Measurements from ENCODE around the gene MINDY4B.

The MINDY4B gene

DNA sequence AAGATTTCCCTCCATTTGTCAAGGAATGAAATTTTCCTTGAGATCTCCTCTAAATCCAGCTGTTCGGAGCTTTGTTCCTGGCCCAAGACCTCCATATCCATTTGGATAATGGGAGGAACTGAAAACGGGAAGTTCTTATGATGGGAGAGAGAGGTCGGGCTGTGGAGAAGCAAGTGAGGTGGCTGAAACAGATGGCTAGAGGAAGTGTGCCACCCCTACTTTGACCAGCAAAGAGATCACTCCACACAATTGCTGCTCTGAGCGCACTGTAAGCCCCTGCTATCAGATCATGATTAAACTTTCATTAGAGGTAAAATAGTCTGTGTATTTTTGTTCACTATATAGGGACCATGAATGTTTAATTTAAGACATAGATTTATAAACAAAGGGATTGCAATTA, at the start of gene MINDY4B:
Gene MINDY4B (minus strand): TSS at position 101 of the 400 bp plus-strand sequence. CDS start 0 bp downstream, at position 101.
- H3F3A ChIP-seq (ENCODE audit: insufficient read depth, low read length) = no peaks in the 10 kb centered on the region
- TF ChIP-seq, protein P1, sequence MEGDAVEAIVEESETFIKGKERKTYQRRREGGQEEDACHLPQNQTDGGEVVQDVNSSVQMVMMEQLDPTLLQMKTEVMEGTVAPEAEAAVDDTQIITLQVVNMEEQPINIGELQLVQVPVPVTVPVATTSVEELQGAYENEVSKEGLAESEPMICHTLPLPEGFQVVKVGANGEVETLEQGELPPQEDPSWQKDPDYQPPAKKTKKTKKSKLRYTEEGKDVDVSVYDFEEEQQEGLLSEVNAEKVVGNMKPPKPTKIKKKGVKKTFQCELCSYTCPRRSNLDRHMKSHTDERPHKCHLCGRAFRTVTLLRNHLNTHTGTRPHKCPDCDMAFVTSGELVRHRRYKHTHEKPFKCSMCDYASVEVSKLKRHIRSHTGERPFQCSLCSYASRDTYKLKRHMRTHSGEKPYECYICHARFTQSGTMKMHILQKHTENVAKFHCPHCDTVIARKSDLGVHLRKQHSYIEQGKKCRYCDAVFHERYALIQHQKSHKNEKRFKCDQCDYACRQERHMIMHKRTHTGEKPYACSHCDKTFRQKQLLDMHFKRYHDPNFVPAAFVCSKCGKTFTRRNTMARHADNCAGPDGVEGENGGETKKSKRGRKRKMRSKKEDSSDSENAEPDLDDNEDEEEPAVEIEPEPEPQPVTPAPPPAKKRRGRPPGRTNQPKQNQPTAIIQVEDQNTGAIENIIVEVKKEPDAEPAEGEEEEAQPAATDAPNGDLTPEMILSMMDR (IDR thresholded peaks at IDR 0.05; ENCODE audit: low read length) = no peak
- TF ChIP-seq EZH2 (IDR thresholded peaks at IDR 0.05; ENCODE audit: borderline replicate concordance, low read length) = no peak
- no peaks in the 10 kb centered on the region for H3K9me2 ChIP-seq (ENCODE audit: low read depth, low read length)
- no peaks in the 10 kb centered on the region for H3K4me1 ChIP-seq (ENCODE audit: insufficient read depth, low read length, severe bottlenecking)
- no peak within 1 kb of the TSS for H3K9ac ChIP-seq (ENCODE audit: low read length)
- no peak within 1 kb of the TSS for H2AFZ ChIP-seq (ENCODE audit: low read length)
- no peaks in the 10 kb centered on the region for H3K27me3 ChIP-seq (ENCODE audit: insufficient read depth, low read length)
- H3K9me3 ChIP-seq (ENCODE audit: low read length) = no peaks in the 10 kb centered on the region
- no peak within 1 kb of the TSS for H3K4me2 ChIP-seq (ENCODE audit: low read length)
- H3K36me3 ChIP-seq (ENCODE audit: insufficient read depth, low read length) = no peaks in the 10 kb centered on the region
- H3K27ac ChIP-seq (ENCODE audit: low read depth, low read length, poor library complexity, severe bottlenecking) = no peak within 1 kb of the TSS
- no peak within 1 kb of the TSS for H3K4me3 ChIP-seq (ENCODE audit: low read depth, low read length, poor library complexity, severe bottlenecking)
- no peaks in the 10 kb centered on the region for H4K20me1 ChIP-seq (ENCODE audit: insufficient read depth, low read length)
- H3K79me2 ChIP-seq (ENCODE audit: insufficient read depth, low read length) = no peaks in the 10 kb centered on the region

DNA sequence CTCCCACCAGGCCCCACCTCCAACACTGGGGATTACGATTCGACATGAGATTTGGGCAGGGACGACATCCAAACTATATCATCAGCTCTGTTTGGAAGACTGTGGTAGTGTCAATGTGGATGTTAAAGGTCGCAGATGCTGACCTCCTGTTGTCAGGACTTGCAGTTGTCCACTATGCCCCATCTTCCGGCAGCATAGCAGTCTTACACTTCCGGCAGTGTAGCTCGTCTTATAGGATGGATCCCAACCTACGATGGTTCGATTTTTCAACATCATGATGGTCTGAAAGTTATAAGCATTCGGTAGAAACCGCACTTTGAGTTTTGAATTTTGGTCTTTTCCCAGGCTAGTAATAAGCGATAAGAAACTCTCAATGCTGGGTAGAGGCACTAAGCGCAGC, 46.7 kb upstream of the MINDY4B start:
- Histone ChIP-seq H3K9me3 (ENCODE audit: low read length) (no peaks in the 10 kb centered on the region), H3K79me2 (ENCODE audit: insufficient read depth, low read length) (no peaks in the 10 kb centered on the region), H3K4me2 (ENCODE audit: low read length) (no peak overlapping the region), H3K36me3 (ENCODE audit: insufficient read depth, low read length) (no peaks in the 10 kb centered on the region), H3K4me1 (ENCODE audit: insufficient read depth, low read length, severe bottlenecking) (no peaks in the 10 kb centered on the region), H4K20me1 (ENCODE audit: insufficient read depth, low read length) (no peaks in the 10 kb centered on the region), H3K9me2 (ENCODE audit: low read depth, low read length) (no peaks in the 10 kb centered on the region), H2AFZ (ENCODE audit: low read length) (no peak overlapping the region), H3K9ac (ENCODE audit: low read length) (no peak overlapping the region), H3K27ac (ENCODE audit: low read depth, low read length, poor library complexity, severe bottlenecking) (no peak overlapping the region), H3F3A (ENCODE audit: insufficient read depth, low read length) (no peaks in the 10 kb centered on the region), H3K27me3 (ENCODE audit: insufficient read depth, low read length) (no peaks in the 10 kb centered on the region), H3K4me3 (ENCODE audit: low read depth, low read length, poor library complexity, severe bottlenecking) (no peak overlapping the region)
- TF ChIP-seq EZH2 (IDR thresholded peaks at IDR 0.05; ENCODE audit: borderline replicate concordance, low read length) = no peak
- TF ChIP-seq, protein P1 (IDR thresholded peaks at IDR 0.05; ENCODE audit: low read length) = no peak

DNA sequence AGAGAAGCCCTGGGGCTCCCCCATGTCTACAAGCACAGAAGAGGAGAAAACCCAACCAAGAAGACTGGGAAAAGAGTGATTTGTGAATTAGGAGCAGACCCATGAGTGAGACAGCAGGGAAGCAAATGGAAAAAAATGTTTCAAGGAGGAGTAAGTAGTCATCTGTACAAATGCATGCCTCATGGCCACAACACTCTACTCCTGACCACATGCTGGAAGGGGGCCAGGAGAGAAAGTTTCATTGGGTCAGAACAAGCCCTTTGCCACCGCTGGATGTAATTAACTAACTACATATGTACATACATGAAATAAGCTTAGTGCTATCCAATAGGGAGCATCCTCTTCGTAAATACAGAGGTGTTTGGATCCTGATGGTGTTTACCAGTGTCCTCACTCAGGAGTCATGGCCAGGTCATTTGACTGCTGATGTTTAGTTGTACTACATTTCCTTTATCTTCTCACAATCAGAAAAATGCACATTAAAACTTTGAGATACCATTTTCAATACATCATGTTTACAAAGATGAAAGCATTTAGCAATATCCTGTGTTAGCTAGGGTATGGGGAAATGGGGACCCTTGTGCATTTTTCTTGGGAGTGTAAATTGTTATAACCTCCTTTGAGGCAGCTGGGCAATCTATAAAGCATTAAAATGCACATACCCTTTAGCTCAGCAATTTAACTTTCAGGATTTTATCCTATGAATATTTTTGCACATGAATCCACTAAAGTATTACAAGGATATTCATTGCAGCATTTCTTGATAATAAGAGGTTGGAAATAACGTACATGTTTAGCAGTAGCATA, 40.2 kb upstream of the MINDY4B start:
- Histone ChIP-seq H3K9me3 (ENCODE audit: low read length) (no peaks in the 10 kb centered on the region), H3K4me2 (ENCODE audit: low read length) (no peak overlapping the region), H4K20me1 (ENCODE audit: insufficient read depth, low read length) (no peaks in the 10 kb centered on the region), H3F3A (ENCODE audit: insufficient read depth, low read length) (no peaks in the 10 kb centered on the region), H3K9ac (ENCODE audit: low read length) (no peak overlapping the region), H3K36me3 (ENCODE audit: insufficient read depth, low read length) (no peaks in the 10 kb centered on the region), H3K27ac (ENCODE audit: low read depth, low read length, poor library complexity, severe bottlenecking) (no peak overlapping the region), H2AFZ (ENCODE audit: low read length) (no peak overlapping the region), H3K79me2 (ENCODE audit: insufficient read depth, low read length) (no peaks in the 10 kb centered on the region), H3K4me3 (ENCODE audit: low read depth, low read length, poor library complexity, severe bottlenecking) (no peak overlapping the region), H3K4me1 (ENCODE audit: insufficient read depth, low read length, severe bottlenecking) (no peaks in the 10 kb centered on the region), H3K27me3 (ENCODE audit: insufficient read depth, low read length) (no peaks in the 10 kb centered on the region), H3K9me2 (ENCODE audit: low read depth, low read length) (no peaks in the 10 kb centered on the region)
- TF ChIP-seq, protein P1 (IDR thresholded peaks at IDR 0.05; ENCODE audit: low read length) = no peak
- no peak for TF ChIP-seq EZH2 (IDR thresholded peaks at IDR 0.05; ENCODE audit: borderline replicate concordance, low read length)
